Measurements from ENCODE around the gene LIN54. TPM values are rescaled to one million over a fixed set of nuclear protein-coding genes. Genes with fewer than 3 reads are reported as not detected.

LIN54 gene
- total and polyA plus RNA-seq, 2 of the 13 experiments (the other 11 are each of a cell fraction or from before 2014, with no cell fraction given), result 25.2 to 32.9 TPM

DNA sequence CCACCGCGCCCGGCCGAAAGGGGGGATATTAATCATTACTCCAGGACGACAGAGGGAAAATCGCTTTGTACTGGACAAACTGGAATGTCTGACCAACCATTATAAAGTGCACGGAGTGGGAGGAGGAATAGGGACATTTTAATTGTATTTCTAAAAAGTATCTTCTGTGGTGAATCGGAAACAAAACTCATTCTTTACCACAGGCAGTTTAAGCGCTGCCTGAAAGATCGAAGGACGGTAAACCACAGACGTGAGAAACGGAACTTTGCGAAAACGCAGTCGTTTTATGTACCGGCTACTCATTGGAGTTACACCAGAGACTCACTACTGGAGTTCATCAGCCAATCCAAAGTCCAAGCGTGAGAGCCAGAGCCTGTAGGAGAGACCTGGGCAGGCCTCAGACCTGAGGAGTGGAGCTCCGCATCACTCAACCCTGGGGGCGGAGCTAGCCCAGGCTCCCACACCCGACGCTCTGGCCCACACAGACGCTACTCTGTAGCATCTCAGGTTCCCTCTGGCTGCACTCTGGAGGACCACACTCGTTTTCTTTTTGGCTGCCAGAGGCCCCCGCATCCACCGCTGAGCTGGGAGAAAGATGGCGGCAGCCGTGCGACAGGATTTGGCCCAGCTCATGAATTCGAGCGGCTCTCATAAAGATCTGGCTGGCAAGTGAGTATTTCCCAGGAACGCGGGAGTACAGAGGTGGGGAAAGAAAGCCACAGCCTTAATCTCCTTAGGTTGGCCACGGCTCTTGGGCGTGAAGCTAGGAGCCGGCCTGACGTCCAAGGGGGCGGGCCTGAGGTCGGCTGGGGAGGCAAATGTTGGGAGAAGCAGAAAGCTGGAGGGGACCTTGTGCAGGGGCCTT is 24.2 kb upstream of the LIN54 start, which contains the start of gene COPS4 (continued):
- TF ChIP-seq RXRB (CRISPR knock-in tag; IDR thresholded peaks at IDR 0.05; ENCODE audit: borderline replicate concordance), result peak; percentile 70; the same call in 1 of the 2 replicates
- TF ChIP-seq MAZ (IDR thresholded peaks at IDR 0.05; ENCODE audit: borderline replicate concordance, low read depth, low read length), result peak; percentile 89; the same call in 1 of the 2 replicates
- peak; percentile 73 for TF ChIP-seq MAZ (CRISPR knock-in tag; IDR thresholded peaks at IDR 0.05; ENCODE audit: low read depth)
- TF ChIP-seq, protein P1, sequence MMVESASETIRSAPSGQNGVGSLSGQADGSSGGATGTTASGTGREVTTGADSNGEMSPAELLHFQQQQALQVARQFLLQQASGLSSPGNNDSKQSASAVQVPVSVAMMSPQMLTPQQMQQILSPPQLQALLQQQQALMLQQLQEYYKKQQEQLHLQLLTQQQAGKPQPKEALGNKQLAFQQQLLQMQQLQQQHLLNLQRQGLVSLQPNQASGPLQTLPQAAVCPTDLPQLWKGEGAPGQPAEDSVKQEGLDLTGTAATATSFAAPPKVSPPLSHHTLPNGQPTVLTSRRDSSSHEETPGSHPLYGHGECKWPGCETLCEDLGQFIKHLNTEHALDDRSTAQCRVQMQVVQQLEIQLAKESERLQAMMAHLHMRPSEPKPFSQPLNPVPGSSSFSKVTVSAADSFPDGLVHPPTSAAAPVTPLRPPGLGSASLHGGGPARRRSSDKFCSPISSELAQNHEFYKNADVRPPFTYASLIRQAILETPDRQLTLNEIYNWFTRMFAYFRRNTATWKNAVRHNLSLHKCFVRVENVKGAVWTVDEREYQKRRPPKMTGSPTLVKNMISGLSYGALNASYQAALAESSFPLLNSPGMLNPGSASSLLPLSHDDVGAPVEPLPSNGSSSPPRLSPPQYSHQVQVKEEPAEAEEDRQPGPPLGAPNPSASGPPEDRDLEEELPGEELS (CRISPR knock-in tag; IDR thresholded peaks at IDR 0.05), result peak; percentile 77; the same call in 1 of the 2 replicates
- TF ChIP-seq CREM (IDR thresholded peaks at IDR 0.05), result peak; percentile 86
- TF ChIP-seq CREM (CRISPR knock-in tag; IDR thresholded peaks at IDR 0.05), result 0 out of 2 replicates have a peak, but pooled peaks have one; percentile 31
- TF ChIP-seq TCF7 (IDR thresholded peaks at IDR 0.05; ENCODE audit: low read depth), result peak; percentile 45; the same call in 1 of the 2 replicates
- TF ChIP-seq ZNF124 (CRISPR knock-in tag; IDR thresholded peaks at IDR 0.05), result peak; percentile 78; the same call in 1 of the 2 replicates
- peak; percentile 84; the same call in 1 of the 2 replicates for TF ChIP-seq MEIS1 (CRISPR knock-in tag; IDR thresholded peaks at IDR 0.05; ENCODE audit: borderline replicate concordance)
- peak; percentile 67; the same call in 1 of the 2 replicates for TF ChIP-seq ONECUT2 (CRISPR knock-in tag; IDR thresholded peaks at IDR 0.05)
- TF ChIP-seq NCOA2 (CRISPR knock-in tag; IDR thresholded peaks at IDR 0.05), result peak; percentile 70
- 0 out of 2 replicates have a peak, but pooled peaks have one; percentile 5 for TF ChIP-seq SMC3 (IDR thresholded peaks at IDR 0.05; ENCODE audit: low read length)
- no peak for TF ChIP-seq RARG (CRISPR knock-in tag; IDR thresholded peaks at IDR 0.05; ENCODE audit: low read depth)
- TF ChIP-seq, protein P2, sequence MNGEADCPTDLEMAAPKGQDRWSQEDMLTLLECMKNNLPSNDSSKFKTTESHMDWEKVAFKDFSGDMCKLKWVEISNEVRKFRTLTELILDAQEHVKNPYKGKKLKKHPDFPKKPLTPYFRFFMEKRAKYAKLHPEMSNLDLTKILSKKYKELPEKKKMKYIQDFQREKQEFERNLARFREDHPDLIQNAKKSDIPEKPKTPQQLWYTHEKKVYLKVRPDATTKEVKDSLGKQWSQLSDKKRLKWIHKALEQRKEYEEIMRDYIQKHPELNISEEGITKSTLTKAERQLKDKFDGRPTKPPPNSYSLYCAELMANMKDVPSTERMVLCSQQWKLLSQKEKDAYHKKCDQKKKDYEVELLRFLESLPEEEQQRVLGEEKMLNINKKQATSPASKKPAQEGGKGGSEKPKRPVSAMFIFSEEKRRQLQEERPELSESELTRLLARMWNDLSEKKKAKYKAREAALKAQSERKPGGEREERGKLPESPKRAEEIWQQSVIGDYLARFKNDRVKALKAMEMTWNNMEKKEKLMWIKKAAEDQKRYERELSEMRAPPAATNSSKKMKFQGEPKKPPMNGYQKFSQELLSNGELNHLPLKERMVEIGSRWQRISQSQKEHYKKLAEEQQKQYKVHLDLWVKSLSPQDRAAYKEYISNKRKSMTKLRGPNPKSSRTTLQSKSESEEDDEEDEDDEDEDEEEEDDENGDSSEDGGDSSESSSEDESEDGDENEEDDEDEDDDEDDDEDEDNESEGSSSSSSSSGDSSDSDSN (CRISPR knock-in tag; IDR thresholded peaks at IDR 0.05), result peak; percentile 71
- TF ChIP-seq KDM5A (IDR thresholded peaks at IDR 0.05; ENCODE audit: borderline replicate concordance, low read length), result peak; percentile 78
- peak in 1 of 2 experiments; percentile 53; a peak in 1 of 4 replicates for TF ChIP-seq EP300 (IDR thresholded peaks at IDR 0.05; ENCODE audit: low read depth in 2 of 2, low read length in 2 of 2)
- TF ChIP-seq EP300 (CRISPR knock-in tag; IDR thresholded peaks at IDR 0.05; ENCODE audit: borderline replicate concordance), result no peak
- peak; percentile 42; the same call in 1 of the 2 replicates for TF ChIP-seq ZFP41 (CRISPR knock-in tag; IDR thresholded peaks at IDR 0.05; ENCODE audit: borderline replicate concordance)
- peak; percentile 77; the same call in 1 of the 2 replicates for TF ChIP-seq BRD4 (CRISPR knock-in tag; IDR thresholded peaks at IDR 0.05)
- 0 out of 2 replicates have a peak, but pooled peaks have one; percentile 88 for TF ChIP-seq ZIK1 (CRISPR knock-in tag; IDR thresholded peaks at IDR 0.05; ENCODE audit: borderline replicate concordance, low read depth)
- peak; percentile 93 for TF ChIP-seq HNF4G (IDR thresholded peaks at IDR 0.05; ENCODE audit: borderline replicate concordance, low read depth, low read length)
- TF ChIP-seq HNF4G (CRISPR knock-in tag; IDR thresholded peaks at IDR 0.05; ENCODE audit: borderline replicate concordance, low read depth), result peak; percentile 85; the same call in 1 of the 2 replicates
- peak; percentile 74 for TF ChIP-seq ZMYM2 (CRISPR knock-in tag; IDR thresholded peaks at IDR 0.05)
- peak; percentile 47; the same call in 1 of the 2 replicates for TF ChIP-seq RAD21 (CRISPR knock-in tag; IDR thresholded peaks at IDR 0.05)
- 0 out of 2 replicates have a peak, but pooled peaks have one; percentile 33 for TF ChIP-seq ZNF12 (CRISPR knock-in tag; IDR thresholded peaks at IDR 0.05)
- TF ChIP-seq ZNF367 (CRISPR knock-in tag; IDR thresholded peaks at IDR 0.05; ENCODE audit: borderline replicate concordance), result no peak
- peak; percentile 75 for TF ChIP-seq CCDC6 (CRISPR knock-in tag; IDR thresholded peaks at IDR 0.05)
